Superior temporal gyrus (tissue), 1 donor: ENCODE data around the gene SLC24A5.

Experiments
- DNase-seq: peaks from one replicate; pipeline ENCODE4 v3.0.0-alpha.2; 2016; ENCODE audit errors: extremely low spot score

Gene SLC24A5

GRCh38 chr15:48120745-48121144 lies at the start of gene SLC24A5:
Gene SLC24A5 (plus strand): TSS chr15:48120990. CDS start chr15:48121045, 55 bp downstream.
- no peak for DNase-seq

- DNase-seq = no peak
Observed at GRCh38 chr15:48072941-48073340, 47.8 kb upstream of the SLC24A5 start.

- DNase-seq = no peak
Observed at GRCh38 chr15:48073881-48074280, 46.9 kb upstream of the SLC24A5 start.

- DNase-seq = no peak
Observed at GRCh38 chr15:48076454-48076853, 44.3 kb upstream of the SLC24A5 start.

GRCh38 chr15:48077616-48078184 lies 43.1 kb upstream of the SLC24A5 start:
- no peak for DNase-seq

- no peak for DNase-seq
Observed at GRCh38 chr15:48084759-48085590, 35.8 kb upstream of the SLC24A5 start.

GRCh38 chr15:48085591-48085930 lies 35.2 kb upstream of the SLC24A5 start:
- DNase-seq = no peak

- no peak for DNase-seq
Observed at GRCh38 chr15:48086133-48086532, 34.7 kb upstream of the SLC24A5 start.

GRCh38 chr15:48086576-48086975 lies 34.2 kb upstream of the SLC24A5 start:
- no peak for DNase-seq

- no peak for DNase-seq
Observed at GRCh38 chr15:48087844-48088243, 32.9 kb upstream of the SLC24A5 start.

GRCh38 chr15:48089702-48090101 lies 31.1 kb upstream of the SLC24A5 start:
- no peak for DNase-seq

GRCh38 chr15:48090115-48090514 lies 30.7 kb upstream of the SLC24A5 start:
- no peak for DNase-seq

GRCh38 chr15:48090666-48091065 lies 30.1 kb upstream of the SLC24A5 start:
- no peak for DNase-seq

- no peak for DNase-seq
Observed at GRCh38 chr15:48091522-48091921, 29.3 kb upstream of the SLC24A5 start.

GRCh38 chr15:48096355-48096786 lies 24.4 kb upstream of the SLC24A5 start:
- no peak for DNase-seq

GRCh38 chr15:48096813-48097212 lies 24.0 kb upstream of the SLC24A5 start:
- peak; percentile 22 for DNase-seq

- DNase-seq = no peak
Observed at GRCh38 chr15:48097264-48097663, 23.5 kb upstream of the SLC24A5 start.

GRCh38 chr15:48101376-48101961 lies 19.3 kb upstream of the SLC24A5 start:
- DNase-seq = no peak

GRCh38 chr15:48102167-48102566 lies 18.6 kb upstream of the SLC24A5 start:
- DNase-seq = no peak

GRCh38 chr15:48103647-48104046 lies 17.1 kb upstream of the SLC24A5 start:
- DNase-seq = no peak

- no peak for DNase-seq
Observed at GRCh38 chr15:48105936-48106335, 14.9 kb upstream of the SLC24A5 start.

- no peak for DNase-seq
Observed at GRCh38 chr15:48109212-48109611, 11.6 kb upstream of the SLC24A5 start.
